ENCODE results near the gene CLPX.
A peak's percentile ranks its signal among the peaks of the same experiment; 100 is the strongest.
"Not testable (repeated sequence)": the region's sequence is repeated elsewhere in the genome, so short reads cannot be mapped to it uniquely, and the experiment has no call there.

Gene CLPX

GRCh38 chr15:65184868-65185717 lies at the start of gene CLPX:
TSS of gene CLPX (minus strand) at chr15:65185342. CDS start at chr15:65185153, 189 bp downstream.
- peak; percentile 59 for DNase-seq

GRCh38 chr15:65233696-65234095 lies 48.6 kb upstream of the CLPX start:
- DNase-seq = no peak

- no peak for DNase-seq
Observed at GRCh38 chr15:65232520-65232919, 47.4 kb upstream of the CLPX start.

GRCh38 chr15:65231306-65231705 lies 46.2 kb upstream of the CLPX start:
- DNase-seq = no peak

GRCh38 chr15:65226901-65227300 lies 41.8 kb upstream of the CLPX start:
- not testable (repeated sequence) for DNase-seq

- no peak for DNase-seq
Observed at GRCh38 chr15:65226221-65226620, 41.1 kb upstream of the CLPX start.

- DNase-seq = no peak
Observed at GRCh38 chr15:65223996-65224395, 38.9 kb upstream of the CLPX start.

GRCh38 chr15:65222891-65223290 lies 37.7 kb upstream of the CLPX start:
- DNase-seq = no peak

GRCh38 chr15:65221697-65222096 lies 36.6 kb upstream of the CLPX start:
- no peak for DNase-seq

- DNase-seq = no peak
Observed at GRCh38 chr15:65219137-65219536, 34.0 kb upstream of the CLPX start.

GRCh38 chr15:65217526-65218482 lies 32.7 kb upstream of the CLPX start:
- DNase-seq = no peak

GRCh38 chr15:65215496-65215895 lies 30.4 kb upstream of the CLPX start:
- DNase-seq = no peak

- DNase-seq = no peak
Observed at GRCh38 chr15:65214010-65214409, 28.9 kb upstream of the CLPX start.

- DNase-seq = no peak
Observed at GRCh38 chr15:65213241-65213640, 28.1 kb upstream of the CLPX start.

GRCh38 chr15:65212097-65212496 lies 27.0 kb upstream of the CLPX start:
- DNase-seq = no peak

GRCh38 chr15:65211482-65211982 lies 26.4 kb upstream of the CLPX start:
- no peak for DNase-seq

GRCh38 chr15:65210770-65211481 lies 25.8 kb upstream of the CLPX start, which contains the start of gene CILP:
TSS of gene CILP (minus strand) at chr15:65211473. CDS start at chr15:65209755, 1,718 bp downstream.
- no peak for DNase-seq

- no peak for DNase-seq
Observed at GRCh38 chr15:65209701-65210643, 24.8 kb upstream of the CLPX start.

GRCh38 chr15:65208647-65209046 lies 23.5 kb upstream of the CLPX start:
- no peak for DNase-seq

GRCh38 chr15:65207280-65207840 lies 22.2 kb upstream of the CLPX start:
- DNase-seq = no peak

GRCh38 chr15:65206750-65207149 lies 21.6 kb upstream of the CLPX start:
- DNase-seq = no peak
